Right ventricle myocardium superior (tissue), 1 donor: ENCODE data around the gene TRAIP. TPM values are rescaled to one million over a fixed set of nuclear protein-coding genes. Genes with fewer than 3 reads are reported as not detected.
"Not testable (repeated sequence)": the region's sequence is repeated elsewhere in the genome, so short reads cannot be mapped to it uniquely, and the experiment has no call there.

Experiments
- ATAC-seq: fragments of 200-7000 bp; cut with Tn5 transposase; one replicate; pipeline ENCODE4 v1.9.1; 2020; ENCODE audit warnings: mild to moderate bottlenecking; ENCODE audit not compliant: poor library complexity
- DNase-seq: peaks from one replicate; pipeline ENCODE4 v3.0.0-alpha.2; 2020
- intact Hi-C: fragments of 100-400 bp; cut with DNase I; formaldehyde crosslinking; loops from one replicate; pipeline ENCODE4 v1.11.2; 2022
- microRNA-seq: library from miRNA; unstranded; fragments of <30 nt; microRNA quantifications from one replicate; pipeline ENCODE4 v1.2.0, GENCODE V29; 2020
- total RNA-seq: library from RNA; stranded (reverse); fragmentation: NEBNext Ultra II Directional; extraction: Animal tissue kit (Norgen Biotek cat#: 25700); gene quantifications from one replicate; pipeline ENCODE4 v1.2.1, GENCODE V29; 2021
- donor health status: DM: no; HTN: yes; CAD: no; lungs with severe emphysema.

TRAIP gene
- total RNA-seq, 1 donor from 2014 or later, result 1.7 TPM

GRCh38 chr3:49780975-49781365, 75.4 kb downstream of the TRAIP start:
- intact Hi-C loops, ATAC-seq, DNase-seq: not testable (repeated sequence)

- ATAC-seq (no peak), DNase-seq (no peak)
- intact Hi-C loops, result no loop called here
Observed at GRCh38 chr3:49780080-49780974, 76.0 kb downstream of the TRAIP start.

GRCh38 chr3:49779358-49780079, 76.8 kb downstream of the TRAIP start:
- DNase-seq, result no peak
- intact Hi-C loops, result no loop called here
- ATAC-seq, result no peak

Small RNA genes lying within 50 kb of the gene (microRNA-seq; reads per million reads assigned to microRNA genes)
- not detected for gene MIR5193

Other genes starting within 250 kb of the TRAIP start
- gene APEH, start 182.2 kb downstream of the TRAIP start, total RNA-seq, result 103 TPM
- 3.7 TPM for gene MST1, start 167.1 kb downstream of the TRAIP start, total RNA-seq
- 47.9 TPM for gene RNF123, start 167.0 kb downstream of the TRAIP start, total RNA-seq
- gene AMIGO3, start 136.9 kb downstream of the TRAIP start, total RNA-seq, result not detected
- 15.7 TPM for gene GMPPB, start 132.6 kb downstream of the TRAIP start, total RNA-seq
- 14.8 TPM for gene IP6K1, start 70.0 kb downstream of the TRAIP start, total RNA-seq
- gene CDHR4, start 56.7 kb downstream of the TRAIP start, total RNA-seq, result not detected
- gene INKA1, start 53.3 kb downstream of the TRAIP start, total RNA-seq, result 2.9 TPM
- gene UBA7, start 42.6 kb downstream of the TRAIP start, total RNA-seq, result 19.7 TPM
- not detected for gene CAMKV, start 13.3 kb upstream of the TRAIP start, total RNA-seq
- gene MST1R, start 47.3 kb upstream of the TRAIP start, total RNA-seq, result 1.5 TPM
- gene MON1A, start 73.2 kb upstream of the TRAIP start, total RNA-seq, result 7.8 TPM
- 43.0 TPM for gene RBM6, start 83.6 kb upstream of the TRAIP start, total RNA-seq
- gene RBM5, start 232.4 kb upstream of the TRAIP start, total RNA-seq, result 56.7 TPM